Fibroblast of lung (primary cell): ENCODE data around the gene MTR. TPM values are rescaled to one million over a fixed set of nuclear protein-coding genes. Genes with fewer than 3 reads are reported as not detected.

Experiments used
- DNase-seq, 2 donors: peaks; one replicate each; pipeline versions ENCODE4 v3.0.0 to v3.0.0-alpha.2; 2010; ENCODE audit warnings: low read depth in 2 of 2
- H2AFZ ChIP-seq: 2 replicates; pipeline ENCODE4 v1.5.1; 2012; ENCODE audit warnings: low read length, control low read depth, inconsistent platforms
- H3K27ac ChIP-seq: 2 replicates; pipeline ENCODE4 v1.5.1; 2011; ENCODE audit warnings: low read length, control low read depth; ENCODE audit not compliant: insufficient read depth
- H3K27me3 ChIP-seq: 2 replicates; pipeline ENCODE4 v1.5.1; 2011; ENCODE audit warnings: mild to moderate bottlenecking, low read length; ENCODE audit not compliant: control insufficient read depth, insufficient read depth
- H3K36me3 ChIP-seq: 2 replicates; pipeline ENCODE4 v1.5.1; 2011; ENCODE audit warnings: low read length; ENCODE audit not compliant: control insufficient read depth, insufficient read depth
- H3K4me1 ChIP-seq: 2 replicates; pipeline ENCODE4 v1.5.1; 2011; ENCODE audit warnings: low read length; ENCODE audit not compliant: control insufficient read depth, insufficient read depth; ENCODE audit errors: extremely low read depth
- H3K4me2 ChIP-seq: 2 replicates; pipeline ENCODE4 v1.5.1; 2011; ENCODE audit warnings: low read length, control low read depth; ENCODE audit not compliant: insufficient read depth; ENCODE audit errors: extremely low read depth
- H3K4me3 ChIP-seq, 4 experiments: fragments of 200-600 bp in 1 of 4; sonication (generic) in 1 of 4; replicated peaks in 1 of 4; 2 replicates each; pipeline ENCODE4 v1.5.1; 2011 to 2016; ENCODE audit warnings: low read length in 4 of 4, low read depth in 3 of 4, mild to moderate bottlenecking in 3 of 4, control low read depth in 2 of 4, inconsistent platforms in 1 of 4, mixed read lengths in 1 of 4; ENCODE audit not compliant: insufficient read depth in 1 of 4; ENCODE audit errors: control extremely low read depth in 1 of 4
- H3K79me2 ChIP-seq: 2 replicates; pipeline ENCODE4 v1.5.1; 2012; ENCODE audit warnings: mild to moderate bottlenecking, low read length, inconsistent platforms; ENCODE audit not compliant: control insufficient read depth, insufficient read depth
- H3K9ac ChIP-seq: 2 replicates; pipeline ENCODE4 v1.5.1; 2011; ENCODE audit warnings: mild to moderate bottlenecking, low read length, control low read depth; ENCODE audit not compliant: insufficient read depth
- H3K9me3 ChIP-seq: 2 replicates; pipeline ENCODE4 v1.5.1; 2012; ENCODE audit warnings: low read depth, low read length; ENCODE audit not compliant: control insufficient read depth, insufficient read depth
- H4K20me1 ChIP-seq: 2 replicates; pipeline ENCODE4 v1.5.1; 2011; ENCODE audit warnings: low read length; ENCODE audit not compliant: control insufficient read depth, insufficient read depth; ENCODE audit errors: extremely low read depth
- EZH2 ChIP-seq: IDR thresholded peaks from 2 replicates; pipeline ENCODE4 v1.5.1; 2012; ENCODE audit warnings: low read length, control low read depth, mild to moderate bottlenecking; ENCODE audit errors: missing control alignments
- polyA plus RNA-seq, 2 donors: library from polyadenylated mRNA; depleted of rRNA in 1 of 2; stranded (reverse) in 1 of 2; unstranded in 1 of 2; fragments of >200 nt; gene quantifications; 2 replicates each; pipeline ENCODE4 v1.2.1, GENCODE V29; 2011 to 2012; ENCODE audit warnings: missing spikeins in 1 of 2
- total RNA-seq: library from RNA; depleted of rRNA; stranded (reverse); fragments of >200 nt; gene quantifications from 2 replicates; pipeline ENCODE4 v1.2.1, GENCODE V29; 2014
- TF ChIP-seq, protein P1 (sequence below), 2 donors: IDR thresholded peaks in 1 of 2; conservative IDR thresholded peaks in 1 of 2; 1 replicate in 1 of 2; 2 replicates in 1 of 2; pipeline ENCODE4 v1.5.1; 2011 to 2012; ENCODE audit warnings: low read length in 2 of 2, control low read depth in 1 of 2, inconsistent platforms in 1 of 2, low read depth in 1 of 2, mild to moderate bottlenecking in 1 of 2

The MTR gene
- total and polyA plus RNA-seq, 2 donors (not counting 1 experiment from before 2014, with no cell fraction given), result 20.0 to 32.2 TPM

DNA sequence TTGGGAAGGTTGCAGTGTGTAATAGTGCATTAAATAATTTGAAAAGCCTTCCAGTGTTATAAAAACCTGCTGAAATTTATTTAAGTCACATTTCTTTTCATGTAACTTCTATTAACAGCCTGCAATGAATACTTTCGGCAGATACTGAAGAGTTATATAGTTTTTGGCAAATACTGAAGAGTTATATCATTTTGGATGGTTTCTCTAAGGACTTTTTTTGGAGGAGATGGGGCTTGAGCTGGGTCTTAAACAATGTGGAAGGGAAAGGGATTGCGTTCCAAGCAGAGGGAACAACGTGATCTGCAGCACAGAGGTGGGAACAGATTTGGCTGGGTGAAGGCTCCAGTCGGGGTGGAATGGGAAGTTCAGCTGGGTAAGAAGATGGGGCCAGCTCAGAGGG, 39.8 kb downstream of the MTR start:
- TF ChIP-seq, protein P1, sequence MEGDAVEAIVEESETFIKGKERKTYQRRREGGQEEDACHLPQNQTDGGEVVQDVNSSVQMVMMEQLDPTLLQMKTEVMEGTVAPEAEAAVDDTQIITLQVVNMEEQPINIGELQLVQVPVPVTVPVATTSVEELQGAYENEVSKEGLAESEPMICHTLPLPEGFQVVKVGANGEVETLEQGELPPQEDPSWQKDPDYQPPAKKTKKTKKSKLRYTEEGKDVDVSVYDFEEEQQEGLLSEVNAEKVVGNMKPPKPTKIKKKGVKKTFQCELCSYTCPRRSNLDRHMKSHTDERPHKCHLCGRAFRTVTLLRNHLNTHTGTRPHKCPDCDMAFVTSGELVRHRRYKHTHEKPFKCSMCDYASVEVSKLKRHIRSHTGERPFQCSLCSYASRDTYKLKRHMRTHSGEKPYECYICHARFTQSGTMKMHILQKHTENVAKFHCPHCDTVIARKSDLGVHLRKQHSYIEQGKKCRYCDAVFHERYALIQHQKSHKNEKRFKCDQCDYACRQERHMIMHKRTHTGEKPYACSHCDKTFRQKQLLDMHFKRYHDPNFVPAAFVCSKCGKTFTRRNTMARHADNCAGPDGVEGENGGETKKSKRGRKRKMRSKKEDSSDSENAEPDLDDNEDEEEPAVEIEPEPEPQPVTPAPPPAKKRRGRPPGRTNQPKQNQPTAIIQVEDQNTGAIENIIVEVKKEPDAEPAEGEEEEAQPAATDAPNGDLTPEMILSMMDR (conservative IDR thresholded peaks at IDR 0.05 in 1 of 2, IDR thresholded peaks at IDR 0.05 in 1 of 2; ENCODE audit: low read depth in 1 of 2, low read length in 2 of 2), result no peak
- TF ChIP-seq EZH2, result no peak
- no peaks in the 10 kb centered on the region for H3K4me1 ChIP-seq
- H3K9ac ChIP-seq, result no peak overlapping the region
- H3K27ac ChIP-seq, result no peak overlapping the region
- no peaks in the 10 kb centered on the region for H3K79me2 ChIP-seq
- H4K20me1 ChIP-seq, result no peaks in the 10 kb centered on the region
- H3K27me3 ChIP-seq, result no peaks in the 10 kb centered on the region
- no peak overlapping the region for H2AFZ ChIP-seq
- no peaks in the 10 kb centered on the region for H3K9me3 ChIP-seq
- H3K4me2 ChIP-seq, result no peak overlapping the region
- H3K4me3 ChIP-seq, result no peak overlapping the region
- H3K36me3 ChIP-seq, result peaks cover 1% of the 10 kb centered on the region
- DNase-seq, result no peak

DNA sequence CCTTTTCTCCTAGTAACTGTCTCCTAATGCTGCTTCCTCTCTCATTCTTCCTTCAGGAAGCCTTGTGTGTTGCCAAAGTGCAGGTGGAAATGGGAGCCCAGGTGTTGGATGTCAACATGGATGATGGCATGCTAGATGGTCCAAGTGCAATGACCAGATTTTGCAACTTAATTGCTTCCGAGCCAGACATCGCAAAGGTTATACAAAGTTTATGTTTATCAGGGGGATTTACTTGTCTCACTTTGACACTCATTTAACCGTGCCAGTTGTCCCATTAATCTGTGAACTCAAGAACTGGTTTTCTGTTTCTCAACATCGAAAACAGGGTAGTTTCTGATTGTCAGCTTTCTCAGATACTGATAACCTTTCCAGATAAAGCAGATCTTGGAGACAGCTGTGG, 40.4 kb downstream of the MTR start:
- H3K4me1 ChIP-seq, result no peaks in the 10 kb centered on the region
- H3K4me2 ChIP-seq, result no peak overlapping the region
- H3K9ac ChIP-seq, result no peak overlapping the region
- H3K27me3 ChIP-seq, result no peaks in the 10 kb centered on the region
- no peaks in the 10 kb centered on the region for H3K9me3 ChIP-seq
- H4K20me1 ChIP-seq, result no peaks in the 10 kb centered on the region
- H3K4me3 ChIP-seq, result no peak overlapping the region
- no peak overlapping the region for H2AFZ ChIP-seq
- peaks cover 1% of the 10 kb centered on the region for H3K36me3 ChIP-seq
- H3K27ac ChIP-seq, result no peak overlapping the region
- no peak for DNase-seq
- no peaks in the 10 kb centered on the region for H3K79me2 ChIP-seq
- TF ChIP-seq, protein P1 (conservative IDR thresholded peaks at IDR 0.05 in 1 of 2, IDR thresholded peaks at IDR 0.05 in 1 of 2; ENCODE audit: low read depth in 1 of 2, low read length in 2 of 2), result no peak
- no peak for TF ChIP-seq EZH2

DNA sequence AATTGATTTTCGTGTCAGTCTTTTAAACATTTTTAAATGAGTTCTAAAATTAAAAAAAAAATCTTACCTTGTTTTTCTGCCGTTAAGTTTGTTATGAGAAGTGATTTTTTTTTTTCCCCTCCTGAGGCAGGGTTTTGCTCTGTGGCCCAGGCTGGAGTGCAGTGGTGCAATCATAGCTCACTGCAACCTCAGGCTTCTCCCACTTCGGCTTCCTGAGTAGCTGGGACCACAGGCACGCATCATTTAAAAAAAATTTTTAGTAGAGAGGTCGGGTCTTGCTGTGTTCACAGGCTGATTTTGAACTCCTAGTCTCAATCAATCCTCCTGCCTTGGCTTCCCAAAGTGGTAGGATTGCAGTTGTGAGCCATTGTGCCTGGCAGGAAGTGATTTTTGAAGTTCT, 41.1 kb downstream of the MTR start:
- H3K9ac ChIP-seq, result no peak overlapping the region
- peaks cover 1% of the 10 kb centered on the region for H3K36me3 ChIP-seq
- no peaks in the 10 kb centered on the region for H3K9me3 ChIP-seq
- no peaks in the 10 kb centered on the region for H3K27me3 ChIP-seq
- H3K79me2 ChIP-seq, result no peaks in the 10 kb centered on the region
- no peaks in the 10 kb centered on the region for H4K20me1 ChIP-seq
- H3K27ac ChIP-seq, result no peak overlapping the region
- no peaks in the 10 kb centered on the region for H3K4me1 ChIP-seq
- no peak overlapping the region for H3K4me3 ChIP-seq
- H3K4me2 ChIP-seq, result no peak overlapping the region
- TF ChIP-seq, protein P1 (conservative IDR thresholded peaks at IDR 0.05 in 1 of 2, IDR thresholded peaks at IDR 0.05 in 1 of 2; ENCODE audit: low read depth in 1 of 2, low read length in 2 of 2), result no peak
- no peak for TF ChIP-seq EZH2
- DNase-seq, result no peak
- H2AFZ ChIP-seq, result no peak overlapping the region
